Superior temporal gyrus (tissue), 1 donor: Measurements from ENCODE around the gene CDH4.
"Not testable (repeated sequence)": the region's sequence is repeated elsewhere in the genome, so short reads cannot be mapped to it uniquely, and the experiment has no call there.

Experiments used
- DNase-seq: peaks from one replicate; pipeline ENCODE4 v3.0.0-alpha.2; 2016; ENCODE audit errors: extremely low spot score

Gene CDH4

DNA sequence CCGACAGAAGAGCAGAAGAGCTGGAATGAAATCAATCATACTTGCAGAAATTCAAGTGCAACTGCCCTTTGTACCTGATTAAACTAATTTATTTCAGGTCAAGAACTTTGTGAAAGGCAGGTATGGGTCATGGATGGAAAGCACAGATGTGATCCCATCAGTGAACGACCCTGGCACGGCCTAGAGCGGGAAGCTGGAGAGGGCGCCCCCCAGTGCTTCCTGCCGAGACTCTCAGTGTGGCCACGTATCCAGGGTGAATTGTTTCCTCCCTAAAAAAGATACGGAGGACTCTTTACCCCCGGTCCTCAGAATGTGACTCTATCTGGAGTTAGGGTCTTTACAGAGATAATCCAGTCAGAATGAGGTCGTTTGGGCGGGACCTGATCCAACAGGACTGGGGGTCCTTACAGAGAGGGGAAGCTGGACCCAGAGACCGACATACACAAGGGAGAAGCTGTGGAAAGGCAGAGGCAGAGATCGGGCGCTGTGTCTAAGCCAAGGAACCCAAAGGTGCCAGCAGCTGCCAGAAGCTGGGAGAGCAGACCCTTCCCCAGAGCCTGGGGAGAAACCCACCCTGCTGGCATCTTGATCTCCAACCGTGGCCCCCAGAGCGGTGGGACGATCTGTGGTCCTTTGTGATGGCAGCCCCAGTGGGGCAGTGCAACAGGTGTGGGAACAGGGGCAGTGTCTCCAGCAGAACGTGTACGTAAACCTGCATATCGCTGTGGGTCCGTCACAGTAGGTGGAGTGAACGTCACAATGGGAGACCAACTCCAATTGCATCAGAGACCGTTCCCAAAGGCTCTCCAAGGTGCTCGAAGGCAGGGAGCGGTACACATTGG lies 721.7 kb downstream of the CDH4 start:
- no peak for DNase-seq

DNA sequence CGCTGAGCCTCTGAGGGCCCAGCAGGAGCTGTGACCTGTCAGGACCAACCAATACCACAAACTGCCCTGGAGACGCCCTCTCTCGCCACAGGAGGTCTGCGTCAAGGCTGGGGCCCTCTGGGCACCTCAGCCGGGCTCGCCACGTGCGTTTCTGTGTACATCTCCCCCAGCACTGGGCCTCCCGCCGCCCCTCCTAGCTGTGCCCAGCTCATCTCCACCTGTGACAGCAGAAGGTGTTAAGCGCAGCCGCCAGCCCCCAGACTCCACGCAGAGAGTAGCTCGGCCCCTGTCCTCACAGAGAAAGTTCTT lies 722.2 kb downstream of the CDH4 start:
- no peak for DNase-seq

DNA sequence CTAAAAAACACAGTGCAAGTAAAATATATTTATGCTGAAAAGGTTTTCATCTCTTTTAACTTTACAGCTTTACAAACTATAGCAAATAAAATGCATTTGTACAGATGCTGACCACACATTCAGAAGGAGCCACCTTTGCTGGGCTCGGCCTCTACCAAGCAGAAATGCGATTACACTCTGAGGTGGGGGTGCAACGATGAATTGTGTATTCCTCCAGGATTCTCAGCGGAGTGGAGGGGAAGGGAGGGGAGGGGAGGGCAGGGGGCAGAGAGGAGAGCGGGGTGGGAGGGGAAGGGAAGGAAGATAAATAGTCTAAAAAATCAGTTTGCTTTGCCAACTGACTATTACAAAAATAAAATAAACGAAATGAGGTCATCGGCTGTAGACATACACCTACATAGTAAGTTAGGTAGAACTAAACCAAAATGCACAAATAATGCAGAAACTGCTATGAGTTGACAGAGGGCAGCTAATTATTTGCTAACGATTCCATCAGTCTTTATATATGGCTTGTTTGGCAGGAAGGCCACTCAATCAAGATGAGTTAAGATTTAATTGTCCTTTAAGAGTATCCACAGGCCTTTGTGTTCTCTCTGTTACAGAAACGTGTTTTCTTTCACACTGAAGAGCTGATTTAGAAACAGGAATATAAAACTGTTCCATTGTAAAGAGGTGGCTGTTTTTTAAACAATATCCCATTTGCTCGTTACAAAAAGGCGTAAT lies 723.5 kb downstream of the CDH4 start:
- no peak for DNase-seq

DNA sequence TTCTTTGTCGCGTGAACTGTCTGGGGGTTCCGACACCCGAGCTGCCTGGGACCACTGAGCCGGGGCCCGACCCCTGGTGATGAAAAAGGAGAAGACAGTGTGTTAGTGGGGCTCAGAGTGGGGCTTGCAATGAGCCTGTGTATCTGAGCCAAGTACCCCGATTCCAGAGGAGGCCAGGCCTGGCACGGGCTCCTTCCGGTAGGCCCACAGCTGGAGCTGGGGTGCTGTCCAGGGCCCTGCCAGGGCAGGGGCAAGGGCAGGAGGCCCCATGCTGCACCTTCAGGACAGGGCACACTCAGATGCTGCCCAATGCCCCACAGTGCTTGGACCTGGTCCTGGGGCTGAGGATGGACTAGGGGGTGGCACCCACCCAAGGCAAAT lies 724.2 kb downstream of the CDH4 start:
- DNase-seq = no peak

DNA sequence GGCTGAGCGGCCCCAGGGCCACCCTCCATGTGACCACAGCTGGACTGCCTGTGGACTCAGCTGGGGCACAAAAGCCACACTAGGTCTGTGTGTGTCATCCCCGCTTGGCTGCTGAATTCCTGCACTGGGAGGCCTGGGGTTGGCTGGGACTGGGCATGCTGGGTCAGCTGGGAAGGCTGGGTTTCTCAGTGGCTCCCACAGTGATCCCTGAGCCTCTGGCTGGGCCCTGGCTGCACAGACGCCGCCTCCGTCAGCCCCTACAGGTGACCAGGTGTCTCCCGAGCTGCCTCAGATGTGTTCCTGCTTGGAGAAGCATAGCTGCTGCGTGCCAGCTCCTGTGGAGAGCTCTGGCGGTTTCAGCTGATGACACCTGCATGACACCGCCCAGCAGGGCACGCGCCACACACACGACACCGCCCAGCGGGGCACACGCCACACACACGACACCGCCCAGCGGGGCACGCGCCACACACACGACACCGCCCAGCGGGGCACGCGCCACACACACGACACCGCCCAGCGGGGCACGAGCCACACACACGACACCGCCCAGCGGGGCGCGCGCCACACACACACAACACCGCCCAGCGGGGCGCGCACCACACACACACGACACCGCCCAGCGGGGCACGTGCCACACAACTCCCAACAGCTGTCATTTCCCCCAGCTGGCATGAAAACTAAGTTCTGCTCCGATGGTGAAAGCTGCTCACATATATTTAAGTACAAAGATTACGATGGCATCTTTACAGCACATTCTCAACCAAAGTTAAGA lies 724.8 kb downstream of the CDH4 start:
- DNase-seq = no peak

GRCh38 chr20:61977419-61977786 lies 725.3 kb downstream of the CDH4 start:
- no peak for DNase-seq

DNA sequence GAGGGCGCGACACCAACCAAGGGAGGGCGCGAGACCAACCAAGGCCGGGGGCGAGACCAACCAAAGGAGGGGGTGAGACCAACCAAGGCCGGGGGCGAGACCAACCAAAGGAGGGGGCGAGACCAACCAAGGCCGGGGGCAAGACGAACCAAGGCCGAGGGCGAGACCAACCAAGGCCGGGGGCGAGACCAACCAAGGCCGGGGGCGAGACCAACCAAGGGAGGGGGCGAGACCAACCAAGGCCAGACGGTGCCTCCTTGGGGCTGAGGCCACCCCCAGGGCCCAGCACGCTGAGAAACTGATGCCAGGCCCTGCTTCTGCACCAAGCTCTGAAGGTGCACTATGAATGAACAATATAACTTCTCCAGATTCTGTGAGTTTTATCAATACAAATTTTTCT lies 726.4 kb downstream of the CDH4 start:
- no peak for DNase-seq

DNA sequence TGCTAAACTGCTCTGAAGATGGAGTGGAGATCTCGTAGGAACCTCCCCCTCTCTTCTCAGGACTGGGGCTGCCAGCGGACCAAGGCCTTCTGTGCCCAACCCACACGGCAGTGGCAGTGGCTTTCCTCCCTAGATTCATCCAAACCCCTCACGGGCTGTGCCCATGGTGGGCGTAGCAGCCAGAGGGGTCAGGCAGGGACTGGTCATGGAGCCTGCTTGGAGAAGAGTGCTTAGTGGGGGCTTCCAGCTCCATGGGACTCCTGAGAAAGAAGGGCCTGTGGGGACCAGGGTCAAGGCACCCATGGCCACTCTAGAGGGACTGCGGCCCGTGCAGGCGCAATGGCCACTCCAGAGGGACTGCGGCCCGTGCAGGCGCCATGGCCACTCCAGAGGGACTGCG lies 727.0 kb downstream of the CDH4 start:
- no peak for DNase-seq

GRCh38 chr20:61979701-61980635 lies 727.9 kb downstream of the CDH4 start:
- DNase-seq = no peak

- DNase-seq = no peak
Measured at GRCh38 chr20:61980647-61981583, 728.9 kb downstream of the CDH4 start.

GRCh38 chr20:61981691-61982090 lies 729.6 kb downstream of the CDH4 start:
- DNase-seq = not testable (repeated sequence)

- no peak for DNase-seq
Measured at GRCh38 chr20:61982191-61982950, 730.3 kb downstream of the CDH4 start.

DNA sequence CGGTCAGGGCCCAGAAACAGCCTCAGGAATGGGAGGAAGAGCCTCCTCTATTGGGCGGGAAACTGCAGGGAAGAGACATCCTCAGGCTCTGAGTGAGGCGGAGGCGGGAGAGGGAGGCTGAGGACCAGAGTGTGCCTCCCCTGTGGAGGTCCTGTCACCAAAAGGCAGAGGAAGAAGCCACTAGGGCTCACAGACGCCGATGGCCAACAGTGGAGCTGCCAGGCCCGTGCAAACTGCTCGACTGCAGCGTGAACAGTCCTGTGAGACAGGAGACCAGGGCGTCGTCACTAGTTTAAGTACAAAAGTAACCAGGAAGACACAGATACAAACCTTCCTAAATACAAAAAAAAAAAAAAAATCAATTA lies 730.9 kb downstream of the CDH4 start:
- DNase-seq = no peak

DNA sequence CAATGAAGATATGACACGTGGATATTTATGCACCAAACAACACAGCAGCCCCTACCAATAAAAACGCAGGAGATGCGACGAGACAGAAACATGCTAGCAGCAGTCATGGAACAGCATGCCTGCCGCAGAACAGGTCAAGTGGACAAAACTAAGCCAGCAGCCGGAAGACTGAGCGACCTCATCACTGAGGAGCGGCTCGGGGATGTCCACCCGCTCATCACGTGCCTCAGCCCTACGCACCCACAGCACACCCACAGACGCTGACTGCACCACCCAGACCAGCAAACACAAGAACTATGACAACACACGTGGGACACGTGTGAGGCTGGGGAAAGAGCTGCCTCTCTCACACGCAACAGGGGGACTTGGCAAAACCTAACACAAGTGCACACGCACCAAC lies 731.9 kb downstream of the CDH4 start:
- DNase-seq = no peak

GRCh38 chr20:61984431-61984830 lies 732.4 kb downstream of the CDH4 start:
- DNase-seq = not testable (repeated sequence)

DNA sequence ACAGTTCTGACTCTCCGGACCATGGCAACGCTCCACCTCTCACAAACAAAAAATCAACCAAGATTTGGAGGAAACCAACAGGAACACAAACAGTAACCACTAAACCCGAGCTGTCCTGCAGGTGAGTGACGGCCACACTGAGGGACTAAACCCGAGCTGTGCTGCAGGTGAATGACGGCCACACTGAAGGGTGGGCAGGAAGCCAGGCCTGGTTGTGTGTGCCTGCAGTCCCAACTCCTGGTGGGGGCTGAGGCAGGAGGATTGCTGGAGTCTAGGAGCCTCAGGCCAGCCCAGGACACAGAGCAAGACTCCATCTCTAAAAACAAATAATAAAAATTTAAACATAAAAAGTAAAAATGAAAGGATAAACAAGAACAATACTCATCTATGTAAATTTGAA lies 733.0 kb downstream of the CDH4 start:
- no peak for DNase-seq

GRCh38 chr20:61986762-61987321 lies 734.8 kb downstream of the CDH4 start:
- DNase-seq = no peak

- no peak for DNase-seq
Measured at GRCh38 chr20:61988665-61989064, 736.6 kb downstream of the CDH4 start.

- DNase-seq = no peak
Measured at GRCh38 chr20:61989741-61990140, 737.7 kb downstream of the CDH4 start.
